Muscle layer of colon (tissue), 2 donors: ENCODE measurements around the gene KCNIP2.

Experiments
- H3K27ac ChIP-seq: one replicate; pipeline ENCODE4 v1.7.0; 2013; ENCODE audit warnings: low read depth, mild to moderate bottlenecking, low read length, moderate library complexity
- H3K27me3 ChIP-seq, 2 donors: one replicate each; pipeline ENCODE4 v1.7.0; 2013; ENCODE audit warnings: low read length in 2 of 2, mild to moderate bottlenecking in 2 of 2; ENCODE audit not compliant: insufficient read depth in 2 of 2, control insufficient read depth in 1 of 2
- H3K36me3 ChIP-seq: one replicate; pipeline ENCODE4 v1.7.0; 2013; ENCODE audit warnings: mild to moderate bottlenecking, low read length; ENCODE audit not compliant: insufficient read depth
- H3K4me1 ChIP-seq: one replicate; pipeline ENCODE4 v1.7.0; 2013; ENCODE audit warnings: mild to moderate bottlenecking, low read length; ENCODE audit not compliant: insufficient read depth
- H3K4me3 ChIP-seq, 2 donors: one replicate each; pipeline ENCODE4 v1.7.0; 2013; ENCODE audit warnings: low read length in 2 of 2, low read depth in 1 of 2, mild to moderate bottlenecking in 1 of 2, moderate library complexity in 1 of 2
- H3K9ac ChIP-seq: one replicate; pipeline ENCODE4 v1.7.0; 2013; ENCODE audit warnings: low read length
- H3K9me3 ChIP-seq: one replicate; pipeline ENCODE4 v1.7.0; 2013; ENCODE audit warnings: mild to moderate bottlenecking, low read length
- donor health status: abdominal sarcoma.
- donor health status: Adenocarcinoma of cecum.

Gene KCNIP2

DNA sequence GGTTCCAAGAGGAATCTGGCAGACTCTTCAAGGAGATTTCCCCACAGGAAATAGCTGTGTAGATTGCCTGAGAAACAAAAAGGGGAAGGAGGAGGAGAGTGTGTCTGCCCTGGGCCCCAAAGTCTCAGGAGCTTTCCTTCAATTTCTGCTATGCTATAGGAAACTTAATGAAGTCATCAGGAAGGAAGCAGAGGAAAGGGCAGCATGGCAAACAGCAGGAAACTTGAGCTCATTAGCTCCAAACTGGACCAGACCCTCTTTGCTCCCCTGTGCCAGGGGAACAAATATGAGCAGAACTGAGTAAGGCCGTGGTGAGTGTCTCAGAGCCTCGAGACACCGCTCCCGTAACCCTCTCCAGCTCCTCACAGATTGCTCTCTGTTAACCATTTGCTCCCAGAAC, 4.8 kb upstream of the KCNIP2 start:
- H3K9me3 ChIP-seq = no peaks in the 10 kb centered on the region
- H3K4me1 ChIP-seq = no peaks in the 10 kb centered on the region
- H3K9ac ChIP-seq = no peak overlapping the region
- no peak overlapping the region for H3K27ac ChIP-seq
- H3K36me3 ChIP-seq = peaks cover 8% of the 10 kb centered on the region
- H3K27me3 ChIP-seq = no peaks in the 10 kb centered on the region
- no peak overlapping the region for H3K4me3 ChIP-seq

DNA sequence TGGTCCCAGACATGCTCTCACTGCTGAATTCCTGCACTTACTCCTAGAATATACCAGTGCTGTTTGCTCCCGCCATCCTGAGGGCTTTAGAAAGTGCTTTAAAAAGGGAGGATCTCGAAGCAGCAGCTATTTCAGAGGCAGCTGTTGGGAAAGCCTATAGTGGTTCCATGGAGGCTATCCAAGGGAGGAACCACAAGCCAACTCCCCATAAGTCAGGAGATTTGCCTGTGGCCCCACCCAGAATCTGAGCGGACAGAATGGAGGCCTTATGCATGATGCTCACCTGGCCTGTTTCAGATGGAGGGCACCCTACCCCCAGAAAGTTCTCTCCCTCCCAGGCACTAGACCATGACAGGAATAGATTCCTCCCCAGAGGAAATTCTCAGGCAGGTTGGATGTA, 2.3 kb upstream of the KCNIP2 start:
- no peak overlapping the region for H3K27ac ChIP-seq
- peaks cover 8% of the 10 kb centered on the region for H3K36me3 ChIP-seq
- H3K9ac ChIP-seq = no peak overlapping the region
- H3K9me3 ChIP-seq = no peaks in the 10 kb centered on the region
- H3K4me3 ChIP-seq = no peak overlapping the region
- no peaks in the 10 kb centered on the region for H3K27me3 ChIP-seq
- peaks cover 8% of the 10 kb centered on the region for H3K4me1 ChIP-seq

DNA sequence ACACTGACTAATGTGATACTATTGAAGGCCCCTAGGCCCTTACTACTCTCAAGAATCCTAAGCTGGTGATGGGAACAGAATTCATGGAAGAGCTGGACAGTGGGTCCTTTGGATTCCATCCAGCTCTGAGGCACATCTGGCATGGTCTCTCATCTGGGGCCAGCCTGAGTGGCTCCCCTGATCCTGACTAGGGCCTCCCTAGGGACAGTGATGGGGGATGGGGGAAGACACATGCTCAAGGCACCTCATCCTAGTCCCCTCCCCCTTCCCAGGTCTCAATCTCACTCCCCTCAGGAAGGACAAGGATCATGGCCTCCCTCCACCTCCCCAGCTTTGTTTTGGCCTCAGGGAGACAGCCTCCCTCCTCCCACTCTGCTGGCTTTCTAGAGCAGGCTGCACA, 1.8 kb downstream of the KCNIP2 start:
- H3K27ac ChIP-seq = no peak overlapping the region
- no peaks in the 10 kb centered on the region for H3K36me3 ChIP-seq
- H3K27me3 ChIP-seq = no peaks in the 10 kb centered on the region
- H3K9ac ChIP-seq = no peak overlapping the region
- H3K4me3 ChIP-seq = no peak overlapping the region
- no peaks in the 10 kb centered on the region for H3K9me3 ChIP-seq
- H3K4me1 ChIP-seq = peaks cover 17% of the 10 kb centered on the region

DNA sequence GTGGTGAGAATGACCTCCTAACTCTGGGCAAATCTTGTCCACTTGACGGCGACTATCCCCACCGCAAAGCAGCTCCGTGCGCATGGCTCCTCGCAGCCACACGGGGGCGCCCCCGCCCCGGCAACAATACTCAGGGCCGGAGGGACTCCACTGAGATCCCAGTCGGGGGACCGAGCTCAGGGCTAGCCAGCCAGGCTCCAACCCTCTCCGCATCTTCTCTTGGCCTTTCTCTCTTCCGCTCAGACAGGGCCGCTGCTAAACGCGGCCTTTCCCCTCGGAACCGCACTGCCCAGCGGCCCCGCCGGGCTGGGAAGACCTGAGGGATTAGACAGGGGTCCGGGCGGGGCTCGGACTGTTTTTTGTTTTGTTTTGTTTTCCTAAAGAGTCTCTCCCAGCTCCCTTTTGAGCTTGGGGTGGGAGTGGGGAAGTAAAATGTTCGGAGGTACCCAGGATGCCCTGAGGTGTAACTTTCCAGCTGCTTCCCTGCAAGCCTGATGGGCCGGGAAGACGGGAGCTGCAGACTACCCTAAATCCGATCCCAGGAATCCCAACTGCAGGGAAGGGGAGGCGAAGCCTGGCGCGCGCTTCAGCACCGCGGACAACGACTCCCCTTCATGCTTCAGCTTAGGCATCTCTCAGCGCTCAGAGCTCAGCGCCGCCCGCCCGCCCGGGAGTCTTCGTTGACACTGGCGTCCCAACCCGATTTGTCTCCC, 2.7 kb downstream of the KCNIP2 start:
- Histone ChIP-seq H3K9ac (no peak overlapping the region), H3K4me1 (peaks cover 17% of the 10 kb centered on the region), H3K9me3 (no peaks in the 10 kb centered on the region), H3K27me3 (no peaks in the 10 kb centered on the region), H3K4me3 (peak overlapping the region in 1 of 2 donors; percentile 38), H3K27ac (no peak overlapping the region), H3K36me3 (no peaks in the 10 kb centered on the region)

DNA sequence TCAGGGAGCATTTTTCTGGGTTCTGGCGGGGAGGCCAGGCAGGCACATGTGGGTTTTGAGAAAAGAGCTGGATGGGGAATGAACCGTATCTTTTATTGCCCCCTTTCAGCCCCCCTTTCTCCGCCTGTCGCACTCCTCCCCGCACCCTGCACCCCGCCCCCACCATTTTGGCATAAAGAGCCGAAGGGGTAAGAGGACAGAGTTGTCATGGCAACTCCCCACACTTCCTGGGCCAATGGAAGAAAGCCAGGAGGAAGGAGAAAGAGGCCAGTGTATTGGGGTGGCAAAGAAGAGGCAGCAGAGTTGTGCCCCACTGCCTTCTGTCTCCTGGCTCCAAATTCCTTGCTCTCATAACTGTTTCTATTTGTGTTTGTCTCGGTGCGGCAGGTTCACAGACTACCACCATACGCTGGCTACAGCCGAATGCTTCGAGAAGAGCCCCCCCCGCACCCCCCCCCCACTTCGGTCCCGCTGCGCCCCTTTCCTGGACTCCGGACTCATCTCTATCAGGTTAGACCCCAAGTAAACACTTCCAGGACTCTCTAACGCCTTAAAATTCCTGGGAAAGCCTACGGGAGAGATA, 3.4 kb downstream of the KCNIP2 start:
- no peak overlapping the region for H3K9ac ChIP-seq
- H3K36me3 ChIP-seq = no peaks in the 10 kb centered on the region
- peak overlapping the region; percentile 13 to 38 for H3K4me3 ChIP-seq
- H3K27me3 ChIP-seq = no peaks in the 10 kb centered on the region
- no peak overlapping the region for H3K27ac ChIP-seq
- H3K4me1 ChIP-seq = peaks cover 17% of the 10 kb centered on the region
- no peaks in the 10 kb centered on the region for H3K9me3 ChIP-seq

DNA sequence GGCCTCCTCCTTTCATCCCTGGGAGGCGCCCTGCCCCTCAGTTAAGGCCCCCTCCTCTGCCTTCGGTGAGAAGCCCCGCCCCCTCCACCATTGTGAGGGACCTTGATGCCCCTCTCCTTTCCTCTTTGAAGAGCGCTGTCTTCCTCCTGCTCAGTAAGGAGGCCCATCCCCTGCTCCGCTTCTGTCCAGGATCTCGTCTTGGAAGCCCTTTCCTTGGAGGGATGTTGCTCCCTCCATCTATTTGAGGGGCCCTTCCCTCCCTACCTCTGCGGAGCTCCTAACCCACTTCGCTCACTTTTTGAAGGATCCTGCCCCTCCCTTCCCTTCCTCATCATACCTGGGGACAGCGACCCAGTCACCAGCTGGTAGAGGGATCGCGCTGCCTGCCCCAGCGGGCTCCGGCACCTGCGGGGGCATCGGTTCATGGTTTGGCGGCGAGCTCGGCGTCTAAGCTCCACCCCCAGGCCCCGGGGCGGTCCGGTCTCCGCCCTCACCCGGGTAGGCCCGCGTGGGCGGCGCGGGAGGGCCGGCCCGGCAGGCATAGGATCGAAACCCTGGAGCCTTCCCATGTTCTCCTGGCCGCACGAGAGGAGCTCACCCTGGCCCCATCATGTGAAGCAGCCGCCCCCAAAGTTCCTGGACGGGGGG, 4.1 kb downstream of the KCNIP2 start:
- H3K9ac ChIP-seq = no peak overlapping the region
- H3K9me3 ChIP-seq = no peaks in the 10 kb centered on the region
- no peaks in the 10 kb centered on the region for H3K27me3 ChIP-seq
- no peak overlapping the region for H3K27ac ChIP-seq
- peaks cover 17% of the 10 kb centered on the region for H3K4me1 ChIP-seq
- no peaks in the 10 kb centered on the region for H3K36me3 ChIP-seq
- H3K4me3 ChIP-seq = peak overlapping the region in 1 of 2 donors; percentile 13

DNA sequence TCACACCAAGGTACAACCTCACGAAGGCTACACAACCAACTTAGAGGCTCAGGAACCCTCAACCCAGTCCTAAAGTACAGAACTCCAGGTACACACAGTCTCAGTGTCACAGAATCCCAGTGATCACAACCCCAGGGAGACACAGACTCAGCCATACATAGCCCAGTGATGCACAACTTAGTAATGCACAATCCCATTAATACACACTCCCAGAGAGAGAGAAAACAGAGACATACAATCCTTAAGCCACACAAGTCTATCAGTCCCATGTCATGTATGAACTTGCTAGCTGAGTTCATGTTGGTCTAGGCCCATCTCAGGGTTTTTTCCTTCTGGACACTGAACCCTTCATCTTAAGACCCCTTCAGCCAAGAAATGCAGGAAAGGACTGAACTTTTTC, 4.6 kb downstream of the KCNIP2 start:
- Histone ChIP-seq H3K27me3 (no peaks in the 10 kb centered on the region), H3K4me3 (no peak overlapping the region), H3K9ac (no peak overlapping the region), H3K36me3 (no peaks in the 10 kb centered on the region), H3K9me3 (no peaks in the 10 kb centered on the region), H3K27ac (no peak overlapping the region), H3K4me1 (peaks cover 17% of the 10 kb centered on the region)

DNA sequence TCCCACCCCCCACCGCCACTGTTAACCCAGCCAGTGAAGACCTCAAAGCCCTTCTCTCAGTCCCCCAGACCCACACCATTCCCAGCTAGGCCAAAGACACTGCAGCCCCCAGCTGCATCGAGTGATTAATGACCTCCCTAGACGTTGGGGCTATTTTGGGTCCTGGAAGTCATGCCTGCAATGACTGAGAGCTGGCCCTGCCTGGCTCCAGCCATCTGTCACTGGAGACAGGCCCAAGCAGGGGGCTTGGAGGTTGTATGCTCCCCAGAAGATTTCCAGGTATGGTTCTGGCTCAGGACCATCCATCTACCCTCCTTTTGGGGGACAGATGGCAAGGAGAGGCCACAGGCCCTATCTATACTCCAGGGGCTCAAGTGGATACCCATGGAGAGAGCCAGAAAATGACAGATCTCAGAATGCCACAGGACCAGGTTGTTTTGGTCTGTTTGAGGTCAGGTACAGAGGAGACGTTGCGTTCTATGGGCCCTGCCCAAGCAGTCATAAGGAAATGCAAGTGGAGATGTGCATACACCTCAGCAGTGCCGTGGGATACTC, 5.1 kb downstream of the KCNIP2 start:
- Histone ChIP-seq H3K36me3 (no peaks in the 10 kb centered on the region), H3K27ac (no peak overlapping the region), H3K4me3 (no peak overlapping the region), H3K9me3 (no peaks in the 10 kb centered on the region), H3K27me3 (no peaks in the 10 kb centered on the region), H3K9ac (no peak overlapping the region), H3K4me1 (peaks cover 17% of the 10 kb centered on the region)

DNA sequence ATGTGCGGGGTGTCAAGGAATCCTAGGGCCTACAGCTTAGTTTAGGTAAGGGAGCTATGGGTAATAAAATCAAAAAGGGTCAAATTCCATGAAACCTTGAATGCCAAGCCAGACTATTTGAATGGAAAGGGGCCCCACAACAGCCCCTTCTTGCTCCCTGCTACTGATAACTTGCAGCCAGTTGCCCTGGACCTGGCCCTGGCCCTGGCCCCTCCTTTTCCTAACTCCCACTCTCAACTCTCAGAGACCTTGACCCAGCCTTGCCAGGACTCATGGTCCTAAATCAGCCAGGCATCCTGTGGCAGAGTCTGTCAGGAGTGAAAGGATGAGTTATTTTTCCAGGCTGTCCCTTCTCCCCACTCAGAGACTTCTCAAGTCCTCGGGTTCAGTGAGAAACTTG, 5.9 kb downstream of the KCNIP2 start:
- H3K4me1 ChIP-seq = peaks cover 17% of the 10 kb centered on the region
- H3K27ac ChIP-seq = no peak overlapping the region
- no peaks in the 10 kb centered on the region for H3K36me3 ChIP-seq
- no peak overlapping the region for H3K9ac ChIP-seq
- H3K27me3 ChIP-seq = no peaks in the 10 kb centered on the region
- H3K4me3 ChIP-seq = no peak overlapping the region
- no peaks in the 10 kb centered on the region for H3K9me3 ChIP-seq

DNA sequence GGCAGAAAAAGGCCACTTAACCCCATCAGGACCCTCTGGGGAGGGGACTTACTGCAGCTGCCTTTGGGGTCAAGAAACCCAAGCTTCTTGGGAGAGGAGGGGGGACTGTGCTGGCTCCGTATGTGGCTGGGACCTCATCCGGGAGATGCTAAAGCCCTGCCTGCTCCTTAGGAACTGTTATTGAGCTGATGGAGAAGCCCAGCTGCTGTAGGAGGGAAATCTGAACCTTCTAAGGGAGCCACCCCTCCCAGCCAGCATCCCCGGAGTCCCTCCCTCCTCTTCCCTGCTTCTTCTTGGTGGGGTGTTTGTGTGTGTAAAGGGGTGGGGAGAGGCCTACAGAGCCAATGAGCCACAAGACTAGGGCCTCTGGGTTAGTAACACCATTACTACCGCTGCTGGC, 8.2 kb downstream of the KCNIP2 start:
- Histone ChIP-seq H3K4me3 (no peak overlapping the region), H3K27ac (no peak overlapping the region), H3K36me3 (no peaks in the 10 kb centered on the region), H3K4me1 (peaks cover 13% of the 10 kb centered on the region), H3K9me3 (no peaks in the 10 kb centered on the region), H3K27me3 (no peaks in the 10 kb centered on the region), H3K9ac (no peak overlapping the region)

DNA sequence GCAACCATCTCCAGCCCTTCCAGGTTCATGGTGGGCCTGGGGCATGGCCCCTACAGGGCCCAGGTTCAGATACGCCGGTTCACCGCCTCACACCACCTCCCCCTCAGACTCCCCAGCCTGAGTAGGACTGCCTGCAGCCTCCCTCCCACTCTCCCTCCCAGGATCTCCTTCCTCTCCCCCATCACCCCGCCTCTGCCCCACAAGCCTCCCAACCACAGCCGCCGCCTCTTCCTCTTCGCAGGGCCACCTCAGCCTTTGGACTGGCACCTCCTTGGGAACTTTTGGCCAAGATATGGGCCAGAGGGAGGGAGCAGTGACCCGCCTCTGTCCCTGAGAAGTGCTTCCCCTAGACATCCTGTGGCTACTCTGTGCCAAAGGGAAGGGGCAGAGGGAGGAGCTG, 9.3 kb downstream of the KCNIP2 start:
- Histone ChIP-seq H3K4me1 (peaks cover 13% of the 10 kb centered on the region), H3K9ac (no peak overlapping the region), H3K4me3 (no peak overlapping the region), H3K27me3 (no peaks in the 10 kb centered on the region), H3K27ac (no peak overlapping the region), H3K36me3 (no peaks in the 10 kb centered on the region), H3K9me3 (no peaks in the 10 kb centered on the region)
